C1 segment of cervical spinal cord (tissue), 14 donors: ENCODE data around the gene FOXD4L1.
"Not testable (repeated sequence)": the region's sequence is repeated elsewhere in the genome, so short reads cannot be mapped to it uniquely, and the experiment has no call there.

ENCODE experiments used
- DNase-seq, 14 donors: peaks; one replicate each; lab custom pipeline; 2025; lab: John Stamatoyannopoulos, UW

FOXD4L1 gene

DNA sequence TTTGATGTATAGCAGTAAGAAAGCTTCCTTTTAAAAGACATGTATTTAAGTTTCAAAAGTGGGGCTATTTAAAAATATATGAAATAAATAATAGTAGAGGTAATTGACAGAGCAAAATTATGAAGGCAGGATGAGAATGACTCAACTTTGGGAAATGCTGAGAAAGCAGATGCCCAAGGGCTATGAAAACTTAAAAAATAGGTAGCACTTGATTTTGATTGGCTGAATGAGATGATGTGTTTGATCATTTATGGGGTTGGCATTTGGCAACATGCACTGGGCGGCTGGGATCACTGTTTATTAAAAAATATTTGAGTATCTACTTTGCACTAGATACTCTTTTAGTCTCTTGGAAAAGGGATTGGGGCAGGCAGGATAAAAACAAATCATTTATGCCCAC is 26.5 kb downstream of the FOXD4L1 start:
- DNase-seq, result not testable (repeated sequence)

DNA sequence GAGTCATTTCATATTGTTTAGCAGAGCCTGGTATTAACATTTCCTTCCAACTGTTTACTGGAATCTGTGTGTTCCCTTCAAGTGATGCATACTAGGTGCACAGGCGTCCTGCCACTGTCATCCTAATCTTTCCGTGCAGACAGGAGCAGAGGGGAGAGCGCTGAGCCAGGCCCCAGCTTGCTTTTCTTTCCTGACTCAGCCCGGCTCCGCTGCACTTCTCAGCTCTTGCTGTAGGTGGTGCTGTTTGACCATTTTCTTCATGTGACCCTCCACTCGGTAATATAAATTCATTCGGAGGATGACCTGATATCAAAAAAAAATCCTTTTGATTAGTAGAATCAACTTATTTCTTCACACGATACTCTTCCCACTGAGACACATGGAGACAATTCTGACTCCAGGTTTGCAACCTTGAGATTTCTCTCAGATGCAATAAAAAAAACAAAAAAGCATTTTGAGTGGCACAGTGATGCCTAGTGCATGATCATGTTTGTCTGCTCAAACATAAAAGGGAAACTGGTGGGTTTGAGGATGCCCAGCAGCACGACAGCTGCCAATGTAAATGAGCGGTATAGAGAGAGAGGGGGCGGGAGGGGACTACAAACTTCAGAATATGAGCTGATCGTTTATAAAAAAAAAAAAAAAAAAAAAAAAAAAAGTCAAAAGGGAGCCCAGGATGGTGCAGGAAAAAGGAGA is 29.0 kb downstream of the FOXD4L1 start:
- not testable (repeated sequence) for DNase-seq

DNA sequence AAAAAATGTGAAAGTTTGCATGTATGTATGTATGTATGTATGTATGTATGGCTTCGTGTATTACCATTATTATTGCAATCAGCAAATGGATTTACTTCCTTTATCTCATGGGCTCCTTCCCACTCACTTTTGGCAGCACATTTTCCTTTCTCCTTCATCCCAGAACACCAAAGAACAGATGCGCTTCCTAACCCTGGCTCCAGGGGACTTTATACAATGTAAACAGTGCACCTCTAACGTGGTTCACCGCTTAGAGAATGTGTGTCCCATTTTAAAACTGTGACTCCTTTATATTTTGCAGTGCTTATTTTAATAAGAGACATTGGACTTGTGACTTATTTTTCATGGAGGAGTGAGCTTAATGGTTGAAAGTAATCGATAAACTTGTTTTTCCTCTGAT is 29.7 kb downstream of the FOXD4L1 start:
- DNase-seq, result not testable (repeated sequence)

DNA sequence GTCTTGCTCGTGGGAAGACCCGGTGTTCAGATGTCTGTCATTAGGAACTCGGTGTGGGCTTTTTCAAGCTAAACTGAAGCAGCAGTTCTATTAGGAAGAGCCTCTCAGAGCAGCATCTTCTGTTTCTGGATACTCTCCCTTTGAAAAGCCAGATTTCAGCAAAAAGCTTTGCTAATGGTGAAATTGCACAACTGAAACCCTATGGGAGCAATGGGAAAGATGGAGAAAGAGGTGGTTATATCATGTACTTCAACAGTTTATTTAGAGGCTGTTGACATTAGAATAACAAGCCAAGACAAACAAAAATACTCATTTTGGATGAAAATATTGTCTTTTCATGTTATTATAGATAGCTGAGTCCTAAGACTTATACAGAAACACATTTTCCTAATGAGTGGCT is 30.4 kb downstream of the FOXD4L1 start:
- not testable (repeated sequence) for DNase-seq

DNA sequence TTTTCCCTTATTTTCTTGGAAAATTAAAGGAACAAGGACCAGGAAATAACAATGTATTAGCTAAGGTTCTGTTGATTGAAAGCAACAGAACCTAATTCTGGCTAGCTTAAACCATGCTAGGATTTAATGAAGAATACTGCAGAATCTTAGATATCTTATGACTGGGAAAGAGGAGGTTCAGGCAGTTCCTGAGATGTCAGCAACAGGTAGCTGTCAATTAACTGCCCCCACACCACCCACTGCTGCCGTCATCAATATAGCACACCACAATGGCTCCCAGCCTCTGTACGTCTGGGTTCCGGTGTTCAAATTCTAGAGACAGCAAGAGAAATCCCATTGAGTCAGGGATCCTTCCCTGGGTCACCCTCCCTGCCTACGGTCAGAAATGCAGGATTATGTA is 34.5 kb downstream of the FOXD4L1 start:
- DNase-seq, result not testable (repeated sequence)

DNA sequence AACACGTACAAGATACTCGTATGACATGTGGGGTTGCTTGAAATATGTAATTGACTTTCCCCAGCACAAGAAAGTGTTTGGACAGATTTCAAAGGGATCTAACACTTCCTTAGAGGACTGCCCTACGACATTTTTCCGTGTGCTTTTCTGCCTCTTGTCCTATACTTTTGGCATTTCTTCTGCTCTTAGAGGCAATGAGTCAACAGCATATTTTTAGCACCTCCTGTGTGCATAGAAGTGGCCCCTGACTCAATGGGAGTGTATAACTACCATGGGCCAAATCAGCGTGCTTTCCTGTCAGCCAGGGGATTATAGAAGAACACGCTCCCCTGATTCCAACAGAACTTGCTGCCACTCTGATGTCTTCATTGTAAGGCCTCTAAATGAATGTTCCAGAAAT is 38.1 kb downstream of the FOXD4L1 start:
- not testable (repeated sequence) for DNase-seq

DNA sequence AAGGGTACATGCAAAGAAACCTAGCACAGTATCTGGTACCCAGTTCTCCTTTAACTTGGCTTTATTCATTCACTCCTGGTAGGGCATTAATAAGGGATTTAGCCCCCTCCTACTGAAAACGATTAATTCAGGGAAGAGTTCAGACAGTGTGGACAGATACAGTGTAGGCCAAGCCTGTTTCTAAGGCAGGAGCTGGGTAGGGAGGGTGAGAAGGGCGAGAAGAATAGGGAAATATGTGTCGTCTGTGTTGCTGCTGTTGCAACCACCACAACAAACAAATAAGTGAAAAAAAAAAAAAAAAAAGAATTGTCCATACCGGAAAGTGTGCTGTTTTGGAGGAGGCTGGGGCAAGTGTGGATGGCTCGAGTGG is 42.4 kb downstream of the FOXD4L1 start:
- DNase-seq, result not testable (repeated sequence)

DNA sequence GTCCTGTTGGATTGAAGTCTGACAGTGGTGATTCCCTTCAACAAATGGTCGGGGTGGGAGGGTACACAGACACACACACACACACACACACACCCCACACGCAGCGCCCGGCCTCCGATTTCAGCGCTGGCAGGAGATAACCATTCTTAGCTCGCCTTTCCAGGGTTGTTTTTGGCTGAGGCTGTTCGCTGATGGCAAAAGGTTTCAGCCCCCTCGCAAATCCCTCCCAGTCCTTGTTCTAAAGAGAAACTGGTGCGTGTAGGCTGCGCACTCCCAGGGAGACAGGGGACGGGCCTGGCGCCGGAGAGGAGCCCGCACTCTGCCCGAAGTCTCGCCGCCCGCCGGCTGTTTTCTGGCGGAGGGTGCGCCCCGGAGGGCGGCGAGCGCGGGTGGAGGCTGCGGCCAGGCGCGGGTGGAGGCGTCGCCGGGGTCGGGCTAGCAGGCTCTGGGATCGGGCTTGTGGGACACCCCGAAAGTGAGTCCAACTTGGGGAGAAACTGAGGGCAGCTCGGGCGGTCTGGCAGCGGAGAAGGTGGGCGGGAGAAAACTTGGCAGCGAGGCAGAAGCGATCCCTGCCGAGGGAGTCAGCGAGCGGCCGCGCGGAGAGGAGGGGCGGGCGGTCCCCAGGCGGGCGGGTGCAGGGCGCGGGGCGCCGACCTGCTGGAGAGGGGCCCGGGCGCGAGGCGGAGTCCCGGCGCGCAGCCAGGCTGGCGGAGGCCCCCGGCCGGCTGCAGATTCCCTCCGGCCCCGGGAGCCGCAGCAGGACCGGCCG is 42.9 kb downstream of the FOXD4L1 start:
- DNase-seq, result not testable (repeated sequence)

DNA sequence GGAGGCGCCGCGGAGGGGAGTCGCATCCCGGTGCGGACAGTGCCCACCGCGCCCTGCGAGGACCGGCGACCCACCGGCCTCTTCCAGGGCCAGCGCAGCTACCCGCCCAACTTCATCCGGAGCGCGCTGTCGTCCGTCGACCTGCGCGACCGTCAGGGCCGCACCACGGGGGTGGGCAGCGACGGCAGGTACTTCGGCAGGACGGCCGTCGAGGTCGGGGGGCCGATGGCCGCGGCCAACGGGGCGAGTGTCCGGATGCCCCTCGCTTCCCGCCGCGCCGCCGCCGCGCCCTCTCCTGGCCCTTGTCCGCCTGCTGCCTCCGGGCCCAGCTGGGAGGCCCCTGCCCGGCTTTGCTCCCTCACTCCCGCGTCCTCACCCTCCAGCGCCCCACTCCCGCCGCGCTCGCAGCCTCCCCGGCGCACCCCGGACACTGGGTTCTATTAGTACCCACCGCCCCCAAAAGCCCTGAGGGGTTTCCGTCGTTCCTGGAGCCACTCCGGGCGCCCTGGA is 43.6 kb downstream of the FOXD4L1 start:
- not testable (repeated sequence) for DNase-seq

DNA sequence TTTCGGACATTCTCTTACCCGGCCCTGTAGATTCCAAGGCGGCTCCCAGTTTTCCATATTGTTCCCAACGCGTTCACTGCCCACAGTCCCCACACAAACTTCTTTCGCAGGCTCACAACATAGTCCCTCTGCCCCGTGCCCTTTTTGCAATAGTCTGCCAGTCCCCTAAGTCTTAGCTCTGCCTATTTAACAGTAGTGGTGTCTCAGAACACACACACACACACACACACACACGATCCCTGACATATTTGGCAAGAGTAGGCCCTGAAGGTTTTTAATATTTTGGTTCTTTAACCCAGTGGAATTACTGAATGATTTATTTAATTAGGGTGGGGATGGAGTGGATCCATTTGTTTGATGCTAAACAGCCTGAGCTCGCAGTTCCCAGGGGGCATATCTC is 44.1 kb downstream of the FOXD4L1 start:
- DNase-seq, result not testable (repeated sequence)
